ENCODE data around the gene MED13L. TPM values are rescaled to one million over a fixed set of nuclear protein-coding genes. Genes with fewer than 3 reads are reported as not detected.

Gene MED13L
- polyA plus RNA-seq, 4 donors: 9.8 to 74.0 (median 14.3) TPM

DNA sequence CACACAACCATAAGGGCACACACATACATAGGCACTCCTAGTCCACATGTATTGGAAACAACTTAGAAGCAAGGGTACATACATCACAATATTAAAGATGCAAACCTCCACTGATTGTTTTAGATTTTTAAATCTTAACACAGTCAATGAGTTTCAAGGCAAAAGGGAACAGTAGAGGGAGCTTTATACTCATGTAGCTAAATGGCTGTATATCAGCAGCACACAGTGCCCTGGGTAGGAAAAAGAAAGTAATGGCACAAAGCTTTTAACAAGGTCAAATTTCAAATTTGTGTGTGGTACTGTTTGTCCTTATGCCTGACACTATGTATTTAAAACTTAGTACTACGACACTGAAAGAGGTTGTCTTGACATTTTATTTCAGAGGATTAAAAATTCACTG lies 262.0 kb downstream of the MED13L start:
- Histone ChIP-seq H3K36me3 (ENCODE audit: control insufficient read depth in 3 of 3, insufficient read depth in 2 of 3, low read depth in 1 of 3, low read length in 3 of 3) (peaks cover 0 to 20% (median 15%) of the 10 kb centered on the region in 3 donors), H3K9me3 (ENCODE audit: control insufficient read depth in 2 of 2, insufficient read depth in 1 of 2, low read depth in 1 of 2, low read length in 1 of 2) (no peaks in the 10 kb centered on the region), H3K4me3 (ENCODE audit: low read depth in 1 of 3, low read length in 3 of 3) (no peak overlapping the region), H3K27me3 (ENCODE audit: control insufficient read depth in 3 of 3, insufficient read depth in 3 of 3, low read length in 3 of 3) (no peaks in the 10 kb centered on the region), H3K27ac (ENCODE audit: low read depth in 1 of 3, low read length in 2 of 3) (no peak overlapping the region), H3K4me1 (ENCODE audit: control insufficient read depth in 3 of 3, insufficient read depth in 2 of 3, low read depth in 1 of 3, low read length in 2 of 3) (no peaks in the 10 kb centered on the region)
- FAIRE-seq (peak; percentile 33), DNase-seq (peak; percentile 54 to 59)
- WGBS, 3 donors: 17 to 38% (median 36%) methylated on average over 1 of the region's 1 CpG

- H3K36me3 ChIP-seq (ENCODE audit: control insufficient read depth in 3 of 3, insufficient read depth in 2 of 3, low read depth in 1 of 3, low read length in 3 of 3): peaks cover 0 to 24% (median 23%) of the 10 kb centered on the region in 3 donors
- FAIRE-seq (no peak), DNase-seq (no peak)
- no peak overlapping the region for H3K4me3 ChIP-seq (ENCODE audit: low read depth in 1 of 3, low read length in 3 of 3)
- H3K27ac ChIP-seq (ENCODE audit: low read depth in 1 of 3, low read length in 2 of 3): no peak overlapping the region
- WGBS, 3 donors: 97 to 98% (median 98%) methylated on average over 3 of the region's 3 CpGs
- H3K27me3 ChIP-seq (ENCODE audit: control insufficient read depth in 3 of 3, insufficient read depth in 3 of 3, low read length in 3 of 3): no peaks in the 10 kb centered on the region
- no peaks in the 10 kb centered on the region for H3K4me1 ChIP-seq (ENCODE audit: control insufficient read depth in 3 of 3, insufficient read depth in 2 of 3, low read depth in 1 of 3, low read length in 2 of 3)
- H3K9me3 ChIP-seq (ENCODE audit: control insufficient read depth in 2 of 2, insufficient read depth in 1 of 2, low read depth in 1 of 2, low read length in 1 of 2): no peaks in the 10 kb centered on the region
Observed at GRCh38 chr12:116012757-116013156, 264.7 kb downstream of the MED13L start.

DNA sequence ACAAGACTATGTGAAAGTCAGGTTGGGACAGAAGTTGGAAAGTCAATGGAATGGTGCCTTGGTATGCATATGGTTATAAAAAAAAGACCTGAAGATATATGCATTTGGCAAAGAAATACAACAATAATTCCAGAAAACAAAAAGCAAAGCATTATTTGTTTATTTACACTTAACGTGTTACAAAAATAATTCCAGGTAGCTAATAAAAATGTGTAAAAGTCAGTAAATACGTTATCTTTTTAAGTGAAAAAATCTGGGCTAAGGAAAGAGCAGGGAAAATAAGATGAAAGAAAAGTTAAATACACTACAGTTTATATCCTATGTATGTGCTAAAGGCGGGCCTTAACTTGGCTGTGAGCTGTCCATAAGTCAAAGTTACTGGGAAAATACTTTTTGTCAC lies 266.3 kb downstream of the MED13L start:
- DNase-seq (no peak), FAIRE-seq (no peak)
- Histone ChIP-seq H3K4me1 (ENCODE audit: control insufficient read depth in 3 of 3, insufficient read depth in 2 of 3, low read depth in 1 of 3, low read length in 2 of 3) (no peaks in the 10 kb centered on the region), H3K9me3 (ENCODE audit: control insufficient read depth in 2 of 2, insufficient read depth in 1 of 2, low read depth in 1 of 2, low read length in 1 of 2) (no peaks in the 10 kb centered on the region), H3K27ac (ENCODE audit: low read depth in 1 of 3, low read length in 2 of 3) (no peak overlapping the region), H3K27me3 (ENCODE audit: control insufficient read depth in 3 of 3, insufficient read depth in 3 of 3, low read length in 3 of 3) (no peaks in the 10 kb centered on the region), H3K4me3 (ENCODE audit: low read depth in 1 of 3, low read length in 3 of 3) (no peak overlapping the region), H3K36me3 (ENCODE audit: control insufficient read depth in 3 of 3, insufficient read depth in 2 of 3, low read depth in 1 of 3, low read length in 3 of 3) (peaks cover 5 to 28% (median 20%) of the 10 kb centered on the region in 3 donors)
- WGBS, 3 donors: 93 to 99% (median 96%) methylated on average over 3 of the region's 3 CpGs

DNA sequence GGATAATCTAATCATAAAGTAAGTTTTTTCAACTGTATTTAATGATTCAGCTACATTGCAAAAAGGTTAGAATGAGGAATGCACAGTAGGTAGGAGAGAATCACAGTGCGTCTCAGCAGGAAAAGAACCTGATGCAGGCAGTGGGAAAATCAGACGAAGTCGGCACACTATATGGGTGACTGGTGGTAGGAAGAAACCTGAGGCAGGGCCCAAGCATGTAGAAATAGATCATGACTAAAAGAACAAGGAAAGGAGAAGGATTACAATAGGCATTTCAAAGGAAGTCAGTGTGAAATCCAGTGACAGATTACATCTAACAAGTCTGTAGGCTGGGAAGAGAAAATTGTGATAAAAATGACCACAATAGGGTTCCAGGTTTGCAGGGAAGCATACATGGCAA lies 267.0 kb downstream of the MED13L start:
- no peak overlapping the region for H3K4me3 ChIP-seq (ENCODE audit: low read depth in 1 of 3, low read length in 3 of 3)
- no peak overlapping the region for H3K27ac ChIP-seq (ENCODE audit: low read depth in 1 of 3, low read length in 2 of 3)
- no peaks in the 10 kb centered on the region for H3K27me3 ChIP-seq (ENCODE audit: control insufficient read depth in 3 of 3, insufficient read depth in 3 of 3, low read length in 3 of 3)
- FAIRE-seq (no peak), DNase-seq (no peak)
- 95 to 99% (median 96%) methylated on average over 3 of the region's 3 CpGs for WGBS, 3 donors
- no peaks in the 10 kb centered on the region for H3K9me3 ChIP-seq (ENCODE audit: control insufficient read depth in 2 of 2, insufficient read depth in 1 of 2, low read depth in 1 of 2, low read length in 1 of 2)
- H3K36me3 ChIP-seq (ENCODE audit: control insufficient read depth in 3 of 3, insufficient read depth in 2 of 3, low read depth in 1 of 3, low read length in 3 of 3): peaks cover 5 to 28% (median 23%) of the 10 kb centered on the region in 3 donors
- no peaks in the 10 kb centered on the region for H3K4me1 ChIP-seq (ENCODE audit: control insufficient read depth in 3 of 3, insufficient read depth in 2 of 3, low read depth in 1 of 3, low read length in 2 of 3)

DNA sequence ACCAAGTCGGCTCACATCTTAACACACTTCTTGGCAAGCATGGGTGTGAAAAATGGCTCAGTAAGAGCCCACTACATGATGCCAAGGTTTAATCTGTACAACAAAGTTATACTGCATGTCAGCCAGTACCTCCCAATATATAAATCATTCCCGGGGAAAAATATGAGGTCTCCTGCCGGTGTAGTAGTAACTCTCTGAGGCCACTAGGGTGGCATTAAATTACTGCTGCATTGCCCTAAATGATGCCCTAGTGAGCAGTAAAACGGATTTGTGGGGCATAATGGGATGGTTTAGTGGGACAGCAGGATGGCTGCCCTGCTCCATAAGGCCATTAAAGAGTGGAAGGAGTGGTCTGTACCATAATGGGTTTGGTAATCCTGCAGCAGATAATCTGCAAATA lies 267.7 kb downstream of the MED13L start:
- FAIRE-seq (no peak), DNase-seq (no peak)
- H3K36me3 ChIP-seq (ENCODE audit: control insufficient read depth in 3 of 3, insufficient read depth in 2 of 3, low read depth in 1 of 3, low read length in 3 of 3): peaks cover 5 to 26% (median 23%) of the 10 kb centered on the region in 3 donors
- no peak overlapping the region for H3K27ac ChIP-seq (ENCODE audit: low read depth in 1 of 3, low read length in 2 of 3)
- H3K9me3 ChIP-seq (ENCODE audit: control insufficient read depth in 2 of 2, insufficient read depth in 1 of 2, low read depth in 1 of 2, low read length in 1 of 2): no peaks in the 10 kb centered on the region
- H3K4me1 ChIP-seq (ENCODE audit: control insufficient read depth in 3 of 3, insufficient read depth in 2 of 3, low read depth in 1 of 3, low read length in 2 of 3): no peaks in the 10 kb centered on the region
- 87 to 90% (median 88%) methylated on average over 4 of the region's 4 CpGs for WGBS, 3 donors
- H3K27me3 ChIP-seq (ENCODE audit: control insufficient read depth in 3 of 3, insufficient read depth in 3 of 3, low read length in 3 of 3): no peaks in the 10 kb centered on the region
- no peak overlapping the region for H3K4me3 ChIP-seq (ENCODE audit: low read depth in 1 of 3, low read length in 3 of 3)

DNA sequence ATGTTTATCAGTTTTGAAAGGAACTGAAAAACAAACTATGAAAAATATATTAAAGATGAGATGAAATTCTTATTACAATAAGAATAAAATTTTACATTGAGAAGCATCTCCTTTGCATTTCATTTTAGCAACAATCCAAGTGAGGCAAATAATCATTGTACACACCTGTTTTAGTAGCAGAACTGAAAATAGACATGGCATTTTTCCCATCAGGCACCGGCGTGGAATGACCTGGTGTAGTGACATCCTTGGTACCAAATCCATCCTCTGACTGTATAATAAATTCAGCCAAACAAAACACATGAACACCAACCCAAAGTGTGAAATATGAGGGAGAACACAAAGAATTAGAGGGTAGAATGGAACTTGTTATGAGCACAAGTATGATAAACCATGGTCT lies 271.4 kb downstream of the MED13L start:
- no peak for FAIRE-seq
- H3K27ac ChIP-seq (ENCODE audit: low read depth in 1 of 3, low read length in 2 of 3): no peak overlapping the region
- no peak for DNase-seq
- 91 to 95% (median 94%) methylated on average over 2 of the region's 2 CpGs for WGBS, 3 donors
- H3K36me3 ChIP-seq (ENCODE audit: control insufficient read depth in 3 of 3, insufficient read depth in 2 of 3, low read depth in 1 of 3, low read length in 3 of 3): peaks cover 5 to 24% (median 21%) of the 10 kb centered on the region in 3 donors
- H3K9me3 ChIP-seq (ENCODE audit: control insufficient read depth in 2 of 2, insufficient read depth in 1 of 2, low read depth in 1 of 2, low read length in 1 of 2): no peaks in the 10 kb centered on the region
- no peaks in the 10 kb centered on the region for H3K27me3 ChIP-seq (ENCODE audit: control insufficient read depth in 3 of 3, insufficient read depth in 3 of 3, low read length in 3 of 3)
- no peaks in the 10 kb centered on the region for H3K4me1 ChIP-seq (ENCODE audit: control insufficient read depth in 3 of 3, insufficient read depth in 2 of 3, low read depth in 1 of 3, low read length in 2 of 3)
- no peak overlapping the region for H3K4me3 ChIP-seq (ENCODE audit: low read depth in 1 of 3, low read length in 3 of 3)

GRCh38 chr12:116002890-116003536 lies 274.5 kb downstream of the MED13L start:
- no peaks in the 10 kb centered on the region for H3K4me1 ChIP-seq (ENCODE audit: control insufficient read depth in 3 of 3, insufficient read depth in 2 of 3, low read depth in 1 of 3, low read length in 2 of 3)
- 92 to 95% (median 94%) methylated on average over 6 of the region's 6 CpGs for WGBS, 3 donors
- H3K9me3 ChIP-seq (ENCODE audit: control insufficient read depth in 2 of 2, insufficient read depth in 1 of 2, low read depth in 1 of 2, low read length in 1 of 2): no peaks in the 10 kb centered on the region
- DNase-seq (no peak), FAIRE-seq (no peak)
- peaks cover 5 to 17% (median 16%) of the 10 kb centered on the region in 3 donors for H3K36me3 ChIP-seq (ENCODE audit: control insufficient read depth in 3 of 3, insufficient read depth in 2 of 3, low read depth in 1 of 3, low read length in 3 of 3)
- H3K27me3 ChIP-seq (ENCODE audit: control insufficient read depth in 3 of 3, insufficient read depth in 3 of 3, low read length in 3 of 3): no peaks in the 10 kb centered on the region
- no peak overlapping the region for H3K4me3 ChIP-seq (ENCODE audit: low read depth in 1 of 3, low read length in 3 of 3)
- no peak overlapping the region for H3K27ac ChIP-seq (ENCODE audit: low read depth in 1 of 3, low read length in 2 of 3)

DNA sequence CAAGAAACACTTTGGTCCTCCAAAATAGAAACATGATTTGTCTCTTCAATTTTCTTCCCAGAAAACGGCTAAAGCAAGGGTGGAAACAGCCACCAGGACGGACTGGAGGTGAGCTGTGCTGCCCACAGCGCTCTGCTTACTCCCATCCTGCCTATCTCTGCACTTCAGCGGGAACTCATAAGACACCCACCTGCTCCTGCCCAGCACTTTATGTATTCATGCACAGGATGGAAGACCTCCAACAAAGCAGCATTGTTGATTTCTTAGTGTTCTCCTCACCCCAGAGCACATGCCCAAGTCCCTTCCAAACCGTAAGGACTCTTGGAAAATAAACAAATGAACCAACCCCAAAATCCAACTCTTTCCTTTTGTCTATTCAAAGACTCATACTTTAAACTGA lies 277.2 kb downstream of the MED13L start:
- Histone ChIP-seq H3K4me3 (ENCODE audit: low read depth in 1 of 3, low read length in 3 of 3) (no peak overlapping the region), H3K36me3 (ENCODE audit: control insufficient read depth in 3 of 3, insufficient read depth in 2 of 3, low read depth in 1 of 3, low read length in 3 of 3) (peaks cover 2 to 27% (median 12%) of the 10 kb centered on the region in 3 donors), H3K4me1 (ENCODE audit: control insufficient read depth in 3 of 3, insufficient read depth in 2 of 3, low read depth in 1 of 3, low read length in 2 of 3) (no peaks in the 10 kb centered on the region), H3K27ac (ENCODE audit: low read depth in 1 of 3, low read length in 2 of 3) (no peak overlapping the region), H3K9me3 (ENCODE audit: control insufficient read depth in 2 of 2, insufficient read depth in 1 of 2, low read depth in 1 of 2, low read length in 1 of 2) (no peaks in the 10 kb centered on the region), H3K27me3 (ENCODE audit: control insufficient read depth in 3 of 3, insufficient read depth in 3 of 3, low read length in 3 of 3) (no peaks in the 10 kb centered on the region)
- WGBS, 3 donors: 82 to 87% (median 84%) methylated on average over 5 of the region's 5 CpGs
- FAIRE-seq: no peak
- no peak for DNase-seq

GRCh38 chr12:115999582-115999981 lies 277.9 kb downstream of the MED13L start:
- WGBS, 3 donors: 64 to 68% (median 66%) methylated on average over 2 of the region's 2 CpGs
- H3K4me3 ChIP-seq (ENCODE audit: low read depth in 1 of 3, low read length in 3 of 3): no peak overlapping the region
- no peak for FAIRE-seq
- no peaks in the 10 kb centered on the region for H3K4me1 ChIP-seq (ENCODE audit: control insufficient read depth in 3 of 3, insufficient read depth in 2 of 3, low read depth in 1 of 3, low read length in 2 of 3)
- H3K9me3 ChIP-seq (ENCODE audit: control insufficient read depth in 2 of 2, insufficient read depth in 1 of 2, low read depth in 1 of 2, low read length in 1 of 2): no peaks in the 10 kb centered on the region
- no peaks in the 10 kb centered on the region for H3K27me3 ChIP-seq (ENCODE audit: control insufficient read depth in 3 of 3, insufficient read depth in 3 of 3, low read length in 3 of 3)
- H3K36me3 ChIP-seq (ENCODE audit: control insufficient read depth in 3 of 3, insufficient read depth in 2 of 3, low read depth in 1 of 3, low read length in 3 of 3): peaks cover 2 to 29% (median 12%) of the 10 kb centered on the region in 3 donors
- H3K27ac ChIP-seq (ENCODE audit: low read depth in 1 of 3, low read length in 2 of 3): no peak overlapping the region
- DNase-seq: no peak

All from small intestine (tissue), 7 donors.